Measurements from ENCODE around the gene FANCM.

GRCh38 chr14:45149602-45150001, 13.9 kb downstream of the FANCM start:
- TF ChIP-seq CTCF (IDR thresholded peaks at IDR 0.05) (no peak), POLR2AphosphoS5 (IDR thresholded peaks at IDR 0.05) (no peak)
